ENCODE data around the gene PATJ.

- TF ChIP-seq CTCF (optimal IDR thresholded peaks at IDR 0.05 in 1 of 3, IDR thresholded peaks at IDR 0.05 in 1 of 3, conservative IDR thresholded peaks at IDR 0.05 in 1 of 3; ENCODE audit: extremely low read depth in 1 of 3, insufficient read depth in 2 of 3, low read length in 3 of 3): no peak
- no peak for TF ChIP-seq EZH2 (IDR thresholded peaks at IDR 0.05; ENCODE audit: low read length)
Observed at GRCh38 chr1:61852670-61853015, 110.4 kb downstream of the PATJ start.

Measured in keratinocyte (primary cell).